HG02840 (cell line): Measurements from ENCODE around the gene OR2W3.

ENCODE experiments used
- ATAC-seq: cut with Tn5 transposase; IDR thresholded peaks from one replicate; pipeline ENCODE4 v1.9.1; 2021; ENCODE audit warnings: mild to moderate bottlenecking, moderate library complexity, moderate number of reproducible peaks; ENCODE audit not compliant: unreplicated experiment, low FRiP score

Gene OR2W3

DNA sequence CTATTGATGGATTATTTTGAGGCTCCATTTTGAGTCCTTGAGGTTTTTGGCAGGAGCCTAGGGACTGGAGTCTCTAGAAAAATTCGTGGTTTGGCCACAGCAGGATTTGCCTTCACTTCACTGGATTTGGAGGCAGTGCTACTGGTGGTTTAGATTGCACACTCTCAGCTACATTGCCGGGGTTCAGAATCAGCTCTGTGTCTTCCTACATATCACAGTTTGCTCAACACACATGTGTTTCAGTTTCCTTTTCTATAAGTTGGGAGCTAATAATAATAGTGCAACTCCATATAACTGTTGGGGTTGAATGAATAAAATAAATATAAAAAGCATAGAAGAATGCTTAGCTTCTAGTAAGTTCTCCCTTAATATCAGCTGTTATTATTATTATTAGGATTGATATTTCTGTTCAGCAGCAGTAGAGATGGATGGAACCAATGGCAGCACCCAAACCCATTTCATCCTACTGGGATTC, at the start of gene OR2W3:
OR2W3 (plus strand) TSS at position 425 of the 475 bp plus-strand sequence; CDS start at position 425, 0 bp downstream.
- ATAC-seq, result no peak

- no peak for ATAC-seq
These were observed 49.7 kb upstream of the OR2W3 start for GRCh38 chr1:247845693-247846017.

- ATAC-seq, result no peak
These were observed 47.0 kb upstream of the OR2W3 start for GRCh38 chr1:247848346-247848745.

DNA sequence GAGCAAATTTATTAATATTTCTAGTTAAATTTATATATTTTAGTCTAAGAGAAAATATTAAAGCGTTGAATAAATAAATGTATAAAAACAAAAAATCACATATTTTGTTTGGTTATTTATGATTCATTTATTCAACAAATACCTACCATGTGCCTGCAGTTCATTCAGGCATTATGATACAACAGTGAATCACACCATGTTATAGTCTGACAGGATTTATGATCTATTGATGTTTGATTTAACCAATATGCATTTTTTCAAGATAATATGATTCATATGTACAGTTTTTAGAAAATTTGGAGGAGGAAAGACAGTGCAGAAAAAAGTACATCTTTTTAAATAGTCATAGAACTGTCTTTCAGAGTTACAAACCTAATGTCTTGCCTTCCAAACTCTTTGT, 45.8 kb upstream of the OR2W3 start:
- no peak for ATAC-seq

GRCh38 chr1:247854899-247855545, 40.4 kb upstream of the OR2W3 start:
- ATAC-seq, result no peak

DNA sequence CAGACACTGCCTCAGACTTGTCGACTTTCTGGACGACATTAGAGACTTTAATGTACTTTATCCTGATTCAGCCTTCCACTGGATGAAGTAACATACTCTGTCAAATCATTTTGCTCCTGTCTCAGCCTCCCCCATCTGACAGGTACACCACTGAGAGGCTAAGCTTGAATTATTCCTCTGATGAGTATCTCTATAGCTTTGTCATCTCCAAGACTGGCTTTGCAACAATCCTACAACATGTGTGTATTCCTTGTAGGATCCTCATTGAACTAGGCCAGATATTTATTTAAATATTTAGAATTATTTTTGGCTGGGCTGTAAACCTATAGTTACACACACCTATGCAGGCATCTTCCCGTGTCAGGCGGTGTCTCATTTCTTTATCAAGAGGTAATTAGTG, 39.5 kb upstream of the OR2W3 start:
- ATAC-seq, result no peak

DNA sequence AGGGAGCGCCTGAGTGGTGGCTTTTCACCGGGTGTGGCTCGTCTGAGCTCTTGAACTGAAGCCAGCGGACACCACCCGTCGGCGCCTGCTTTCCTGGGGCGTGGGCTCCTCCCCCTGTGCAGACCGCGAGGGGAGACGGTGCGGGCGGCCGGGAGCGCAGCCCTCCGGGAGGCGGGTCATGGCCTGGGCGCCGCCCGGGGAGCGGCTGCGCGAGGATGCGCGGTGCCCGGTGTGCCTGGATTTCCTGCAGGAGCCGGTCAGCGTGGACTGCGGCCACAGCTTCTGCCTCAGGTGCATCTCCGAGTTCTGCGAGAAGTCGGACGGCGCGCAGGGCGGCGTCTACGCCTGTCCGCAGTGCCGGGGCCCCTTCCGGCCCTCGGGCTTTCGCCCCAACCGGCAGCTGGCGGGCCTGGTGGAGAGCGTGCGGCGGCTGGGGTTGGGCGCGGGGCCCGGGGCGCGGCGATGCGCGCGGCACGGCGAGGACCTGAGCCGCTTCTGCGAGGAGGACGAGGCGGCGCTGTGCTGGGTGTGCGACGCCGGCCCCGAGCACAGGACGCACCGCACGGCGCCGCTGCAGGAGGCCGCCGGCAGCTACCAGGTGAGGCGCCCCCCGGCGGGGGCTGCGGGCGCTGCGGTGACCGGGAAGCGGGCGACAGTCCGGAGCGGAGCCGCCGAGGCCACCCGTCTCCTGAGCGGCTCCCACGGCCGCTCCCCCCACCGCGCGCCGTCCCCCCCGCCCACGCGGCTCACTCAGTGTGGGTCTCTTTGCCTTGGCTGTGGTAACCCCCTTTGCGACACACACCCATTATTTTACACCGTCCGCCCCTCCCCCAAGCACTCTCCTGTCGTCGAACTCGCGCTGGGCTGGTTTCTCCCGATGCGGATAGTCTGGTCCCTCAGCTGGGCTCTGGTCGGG, 38.1 kb upstream of the OR2W3 start, which contains the start of gene TRIM58:
TRIM58 (plus strand) TSS at position 119 of the 916 bp plus-strand sequence; CDS start at position 179, 60 bp downstream.
- no peak for ATAC-seq

DNA sequence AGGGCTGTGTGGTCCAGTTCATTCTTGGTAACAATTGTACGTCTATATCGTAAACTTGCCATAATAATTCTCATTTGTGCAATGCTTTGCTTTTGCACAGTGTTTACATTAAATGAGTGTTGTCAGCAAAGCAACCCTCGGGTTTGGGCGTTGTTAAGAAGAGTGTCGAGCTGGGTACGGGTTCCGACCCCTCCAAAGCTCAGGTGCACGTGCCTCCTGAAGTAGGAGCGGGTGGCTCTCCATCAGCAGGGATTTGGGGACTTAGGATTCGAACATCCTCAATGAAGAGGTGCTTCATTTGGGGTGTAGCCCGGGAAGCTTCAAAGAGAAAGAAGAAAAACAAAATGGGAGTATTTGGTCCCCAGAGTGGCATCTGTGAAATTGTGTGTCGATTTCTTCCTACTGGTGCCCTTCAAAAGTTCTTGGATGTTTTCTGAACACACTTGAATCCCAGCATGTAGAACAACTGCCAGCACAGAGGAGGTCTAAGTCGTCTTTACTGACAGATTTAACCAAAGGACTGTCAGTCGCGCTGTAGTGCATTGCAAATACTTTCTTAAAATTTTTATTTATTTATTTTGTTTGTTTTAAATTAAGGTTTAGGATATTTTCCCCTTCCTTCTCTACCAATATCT, 37.3 kb upstream of the OR2W3 start:
- ATAC-seq, result no peak

- no peak for ATAC-seq
These were observed 32.6 kb upstream of the OR2W3 start for GRCh38 chr1:247862756-247863155.

- ATAC-seq, result no peak
These were observed 30.7 kb upstream of the OR2W3 start for GRCh38 chr1:247864644-247865043.

GRCh38 chr1:247865416-247865815, 30.0 kb upstream of the OR2W3 start:
- no peak for ATAC-seq

DNA sequence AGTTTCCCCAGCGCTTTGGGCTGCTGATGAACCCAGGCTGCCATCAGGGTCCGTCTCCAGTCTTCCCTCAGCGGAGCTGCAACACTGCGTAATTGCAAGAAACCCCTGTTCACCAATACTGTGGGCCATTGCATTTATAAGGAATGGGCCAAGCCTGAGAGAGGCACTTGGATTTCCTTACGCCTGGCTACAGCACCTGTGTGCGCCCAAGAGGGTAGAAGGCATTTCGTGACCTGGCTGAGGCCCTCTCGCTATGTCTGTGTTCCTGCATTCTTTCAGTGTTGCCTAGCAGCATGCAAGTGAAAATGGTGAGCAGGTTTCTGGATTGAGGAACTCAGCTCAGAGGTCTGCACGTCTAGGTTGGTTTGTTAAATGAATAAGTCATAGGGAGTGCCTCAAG, 12.0 kb upstream of the OR2W3 start:
- no peak for ATAC-seq

GRCh38 chr1:247884797-247885413, 10.5 kb upstream of the OR2W3 start:
- ATAC-seq, result no peak

GRCh38 chr1:247895976-247896375, 589 bp downstream of the OR2W3 start:
- no peak for ATAC-seq

- ATAC-seq, result no peak
These were observed 8.7 kb downstream of the OR2W3 start for GRCh38 chr1:247904122-247904521.

DNA sequence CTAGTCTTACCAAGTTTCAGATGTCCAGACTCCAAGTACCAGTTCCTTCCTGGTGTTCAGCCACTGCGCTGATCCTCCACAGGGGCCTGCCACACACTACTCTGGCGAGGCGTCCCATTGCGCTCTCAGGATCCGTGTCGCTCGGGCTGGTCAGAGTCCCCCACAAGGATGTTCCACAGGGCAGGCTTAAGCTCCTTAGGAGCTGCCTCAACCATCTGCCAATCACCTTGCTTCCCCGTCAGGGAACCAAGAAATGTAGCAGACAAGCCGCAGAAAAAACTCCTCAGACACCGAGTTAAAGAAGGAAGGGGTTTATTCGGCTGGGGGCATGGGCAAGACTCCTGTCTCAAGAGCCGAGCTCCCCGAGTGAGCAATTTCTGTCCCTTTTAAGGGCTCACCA, 9.8 kb downstream of the OR2W3 start:
- ATAC-seq, result no peak

DNA sequence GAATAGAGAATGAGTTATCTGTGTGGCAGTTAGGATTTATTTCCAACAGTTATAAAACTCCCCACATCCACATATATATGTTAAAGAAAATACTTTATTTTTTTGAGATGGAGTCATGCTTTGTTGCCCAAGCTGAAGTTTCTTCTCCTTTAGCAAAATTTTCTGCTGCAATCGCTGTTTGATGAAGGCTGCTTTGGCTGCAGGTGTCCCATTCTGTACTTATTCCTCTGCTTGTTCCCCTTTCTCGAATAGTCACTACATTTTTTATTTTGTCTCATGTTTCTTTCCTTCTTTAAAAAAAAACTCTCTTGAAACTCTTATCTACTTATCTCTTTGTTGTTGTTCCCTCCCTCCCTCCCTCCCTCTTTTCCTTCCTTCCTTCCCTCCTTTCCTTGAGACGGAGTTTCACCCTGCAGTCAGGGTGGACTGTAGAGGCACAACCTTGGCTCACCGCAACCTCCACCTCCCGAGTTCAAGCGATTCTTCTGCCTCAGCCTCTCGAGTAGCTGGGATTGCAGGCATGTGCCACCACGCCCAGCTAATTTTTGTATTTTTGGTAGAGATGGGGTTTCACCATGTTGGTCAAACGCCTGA, 10.6 kb downstream of the OR2W3 start:
- no peak for ATAC-seq

DNA sequence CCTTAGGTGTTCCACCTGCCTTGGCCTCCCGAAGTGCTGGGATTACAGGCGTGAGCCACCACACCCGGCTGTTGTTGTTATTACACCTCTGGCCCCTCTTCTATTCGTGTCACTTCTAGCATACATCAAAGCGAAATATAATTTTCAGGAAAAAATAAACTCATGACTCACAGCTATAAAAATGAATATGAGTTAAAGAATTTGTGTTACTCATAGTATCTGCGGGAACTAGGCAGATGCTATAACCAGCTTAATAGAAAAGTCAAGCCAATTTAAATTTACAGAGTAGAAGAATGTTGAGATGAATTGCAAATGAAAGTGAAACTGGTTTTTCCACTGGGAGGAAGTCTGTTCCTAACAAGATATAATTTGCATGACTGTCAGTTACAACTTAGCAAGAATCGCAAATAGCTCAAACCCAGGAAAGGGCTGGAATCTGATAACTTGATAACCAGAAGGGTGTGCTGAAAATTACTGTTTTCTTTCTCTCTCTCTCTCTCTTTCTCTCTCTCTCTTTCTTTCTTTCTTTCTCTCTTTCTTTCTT, 11.2 kb downstream of the OR2W3 start:
- ATAC-seq, result no peak

DNA sequence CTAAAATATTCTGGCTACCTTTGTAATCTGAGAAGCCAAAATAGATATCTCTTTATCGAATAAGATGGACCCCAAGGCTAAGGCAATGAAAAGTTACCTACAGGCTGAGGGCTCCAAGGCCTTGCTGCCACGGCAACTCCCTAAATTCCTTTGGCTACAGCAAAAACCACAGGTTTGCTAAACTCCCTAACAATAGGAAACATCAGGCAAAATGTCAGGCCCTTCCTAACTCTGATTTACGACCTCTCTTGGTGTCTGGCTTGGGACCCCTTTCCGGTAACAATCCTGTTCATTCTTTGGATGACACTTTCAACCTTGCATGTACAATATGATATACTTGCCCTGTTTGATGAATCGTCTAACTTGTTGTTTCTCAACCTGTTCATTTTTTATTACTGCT, 13.4 kb downstream of the OR2W3 start:
- no peak for ATAC-seq

- ATAC-seq, result no peak
These were observed 18.4 kb downstream of the OR2W3 start for GRCh38 chr1:247913786-247914185.
